Measurements from ENCODE around the gene BAG2.

GRCh38 chr6:57207872-57208271 lies 35.7 kb downstream of the BAG2 start:
- TF ChIP-seq CTCF (IDR thresholded peaks at IDR 0.05; ENCODE audit: insufficient read depth, low read depth, low read length) (no peak), EZH2 (IDR thresholded peaks at IDR 0.05; ENCODE audit: insufficient read depth, low read length) (no peak)

Measured in astrocyte (in vitro differentiated cells and primary cell).